ENCODE measurements around the gene DST. TPM values are rescaled to one million over a fixed set of nuclear protein-coding genes. Genes with fewer than 3 reads are reported as not detected.

Gene DST
- total and polyA plus RNA-seq, 2 of the 8 experiments (the other 6 are each of a cell fraction or from before 2014, with no cell fraction given): 49.4 to 116 TPM

DNA sequence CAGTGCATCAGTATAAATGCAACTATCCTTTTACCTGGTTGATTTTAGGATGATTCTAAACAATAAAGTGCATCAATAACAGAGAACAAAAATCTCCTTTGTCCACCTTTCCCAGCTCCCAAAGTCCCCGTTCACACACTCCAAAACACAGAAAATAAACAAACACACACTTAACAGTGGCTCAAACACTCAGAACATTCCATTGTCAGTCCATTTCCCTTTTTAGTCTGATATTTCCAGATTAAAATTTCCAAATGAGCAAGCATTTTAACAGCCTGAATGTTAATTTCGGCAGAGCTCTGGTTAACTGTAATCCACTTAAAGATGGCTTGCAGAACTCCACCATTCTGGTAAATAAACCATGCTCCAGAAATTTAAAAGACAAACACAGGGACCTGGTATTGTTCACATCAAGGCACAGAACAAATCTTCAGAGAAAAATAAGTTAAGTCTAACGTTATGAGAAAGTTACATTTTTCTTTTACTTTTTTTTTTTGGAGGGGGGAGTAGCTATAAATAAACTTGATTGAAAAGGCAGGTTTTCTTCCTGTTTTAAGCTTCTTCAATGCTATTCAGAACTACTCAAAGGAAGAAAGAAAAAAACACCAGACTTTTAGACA lies 100.8 kb downstream of the DST start (continued):
- TF ChIP-seq, protein P1, sequence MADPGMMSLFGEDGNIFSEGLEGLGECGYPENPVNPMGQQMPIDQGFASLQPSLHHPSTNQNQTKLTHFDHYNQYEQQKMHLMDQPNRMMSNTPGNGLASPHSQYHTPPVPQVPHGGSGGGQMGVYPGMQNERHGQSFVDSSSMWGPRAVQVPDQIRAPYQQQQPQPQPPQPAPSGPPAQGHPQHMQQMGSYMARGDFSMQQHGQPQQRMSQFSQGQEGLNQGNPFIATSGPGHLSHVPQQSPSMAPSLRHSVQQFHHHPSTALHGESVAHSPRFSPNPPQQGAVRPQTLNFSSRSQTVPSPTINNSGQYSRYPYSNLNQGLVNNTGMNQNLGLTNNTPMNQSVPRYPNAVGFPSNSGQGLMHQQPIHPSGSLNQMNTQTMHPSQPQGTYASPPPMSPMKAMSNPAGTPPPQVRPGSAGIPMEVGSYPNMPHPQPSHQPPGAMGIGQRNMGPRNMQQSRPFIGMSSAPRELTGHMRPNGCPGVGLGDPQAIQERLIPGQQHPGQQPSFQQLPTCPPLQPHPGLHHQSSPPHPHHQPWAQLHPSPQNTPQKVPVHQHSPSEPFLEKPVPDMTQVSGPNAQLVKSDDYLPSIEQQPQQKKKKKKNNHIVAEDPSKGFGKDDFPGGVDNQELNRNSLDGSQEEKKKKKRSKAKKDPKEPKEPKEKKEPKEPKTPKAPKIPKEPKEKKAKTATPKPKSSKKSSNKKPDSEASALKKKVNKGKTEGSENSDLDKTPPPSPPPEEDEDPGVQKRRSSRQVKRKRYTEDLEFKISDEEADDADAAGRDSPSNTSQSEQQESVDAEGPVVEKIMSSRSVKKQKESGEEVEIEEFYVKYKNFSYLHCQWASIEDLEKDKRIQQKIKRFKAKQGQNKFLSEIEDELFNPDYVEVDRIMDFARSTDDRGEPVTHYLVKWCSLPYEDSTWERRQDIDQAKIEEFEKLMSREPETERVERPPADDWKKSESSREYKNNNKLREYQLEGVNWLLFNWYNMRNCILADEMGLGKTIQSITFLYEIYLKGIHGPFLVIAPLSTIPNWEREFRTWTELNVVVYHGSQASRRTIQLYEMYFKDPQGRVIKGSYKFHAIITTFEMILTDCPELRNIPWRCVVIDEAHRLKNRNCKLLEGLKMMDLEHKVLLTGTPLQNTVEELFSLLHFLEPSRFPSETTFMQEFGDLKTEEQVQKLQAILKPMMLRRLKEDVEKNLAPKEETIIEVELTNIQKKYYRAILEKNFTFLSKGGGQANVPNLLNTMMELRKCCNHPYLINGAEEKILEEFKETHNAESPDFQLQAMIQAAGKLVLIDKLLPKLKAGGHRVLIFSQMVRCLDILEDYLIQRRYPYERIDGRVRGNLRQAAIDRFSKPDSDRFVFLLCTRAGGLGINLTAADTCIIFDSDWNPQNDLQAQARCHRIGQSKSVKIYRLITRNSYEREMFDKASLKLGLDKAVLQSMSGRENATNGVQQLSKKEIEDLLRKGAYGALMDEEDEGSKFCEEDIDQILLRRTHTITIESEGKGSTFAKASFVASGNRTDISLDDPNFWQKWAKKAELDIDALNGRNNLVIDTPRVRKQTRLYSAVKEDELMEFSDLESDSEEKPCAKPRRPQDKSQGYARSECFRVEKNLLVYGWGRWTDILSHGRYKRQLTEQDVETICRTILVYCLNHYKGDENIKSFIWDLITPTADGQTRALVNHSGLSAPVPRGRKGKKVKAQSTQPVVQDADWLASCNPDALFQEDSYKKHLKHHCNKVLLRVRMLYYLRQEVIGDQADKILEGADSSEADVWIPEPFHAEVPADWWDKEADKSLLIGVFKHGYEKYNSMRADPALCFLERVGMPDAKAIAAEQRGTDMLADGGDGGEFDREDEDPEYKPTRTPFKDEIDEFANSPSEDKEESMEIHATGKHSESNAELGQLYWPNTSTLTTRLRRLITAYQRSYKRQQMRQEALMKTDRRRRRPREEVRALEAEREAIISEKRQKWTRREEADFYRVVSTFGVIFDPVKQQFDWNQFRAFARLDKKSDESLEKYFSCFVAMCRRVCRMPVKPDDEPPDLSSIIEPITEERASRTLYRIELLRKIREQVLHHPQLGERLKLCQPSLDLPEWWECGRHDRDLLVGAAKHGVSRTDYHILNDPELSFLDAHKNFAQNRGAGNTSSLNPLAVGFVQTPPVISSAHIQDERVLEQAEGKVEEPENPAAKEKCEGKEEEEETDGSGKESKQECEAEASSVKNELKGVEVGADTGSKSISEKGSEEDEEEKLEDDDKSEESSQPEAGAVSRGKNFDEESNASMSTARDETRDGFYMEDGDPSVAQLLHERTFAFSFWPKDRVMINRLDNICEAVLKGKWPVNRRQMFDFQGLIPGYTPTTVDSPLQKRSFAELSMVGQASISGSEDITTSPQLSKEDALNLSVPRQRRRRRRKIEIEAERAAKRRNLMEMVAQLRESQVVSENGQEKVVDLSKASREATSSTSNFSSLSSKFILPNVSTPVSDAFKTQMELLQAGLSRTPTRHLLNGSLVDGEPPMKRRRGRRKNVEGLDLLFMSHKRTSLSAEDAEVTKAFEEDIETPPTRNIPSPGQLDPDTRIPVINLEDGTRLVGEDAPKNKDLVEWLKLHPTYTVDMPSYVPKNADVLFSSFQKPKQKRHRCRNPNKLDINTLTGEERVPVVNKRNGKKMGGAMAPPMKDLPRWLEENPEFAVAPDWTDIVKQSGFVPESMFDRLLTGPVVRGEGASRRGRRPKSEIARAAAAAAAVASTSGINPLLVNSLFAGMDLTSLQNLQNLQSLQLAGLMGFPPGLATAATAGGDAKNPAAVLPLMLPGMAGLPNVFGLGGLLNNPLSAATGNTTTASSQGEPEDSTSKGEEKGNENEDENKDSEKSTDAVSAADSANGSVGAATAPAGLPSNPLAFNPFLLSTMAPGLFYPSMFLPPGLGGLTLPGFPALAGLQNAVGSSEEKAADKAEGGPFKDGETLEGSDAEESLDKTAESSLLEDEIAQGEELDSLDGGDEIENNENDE (IDR thresholded peaks at IDR 0.05; ENCODE audit: insufficient replicate concordance, low read length): no peak
- no peak for TF ChIP-seq KDM4A (IDR thresholded peaks at IDR 0.05; ENCODE audit: low read depth, low read length, severe bottlenecking)
- no peak for TF ChIP-seq YY1 (IDR thresholded peaks at IDR 0.05; ENCODE audit: low read depth, low read length)
- no peak for TF ChIP-seq EZH2 (IDR thresholded peaks at IDR 0.05; ENCODE audit: low read depth, low read length, severe bottlenecking)
- no peak for TF ChIP-seq FOSL1 (IDR thresholded peaks at IDR 0.05; ENCODE audit: insufficient read depth, low read depth, low read length)
- TF ChIP-seq EP300 (IDR thresholded peaks at IDR 0.05; ENCODE audit: borderline replicate concordance in 1 of 2, low read depth in 2 of 2, low read length in 2 of 2): no peak
- no peak for TF ChIP-seq SIN3A (conservative IDR thresholded peaks at IDR 0.05 in 1 of 2, IDR thresholded peaks at IDR 0.05 in 1 of 2; ENCODE audit: low read depth in 1 of 2, low read length in 2 of 2)
- no peak for TF ChIP-seq NANOG (IDR thresholded peaks at IDR 0.05; ENCODE audit: insufficient read depth, low read depth, low read length, poor library complexity, severe bottlenecking)
- no peak for TF ChIP-seq ASH2L (IDR thresholded peaks at IDR 0.05; ENCODE audit: low read length)
